Activated B cell treated with CpG ODN at 0.5 μM for 24 hours (primary cell): Measurements from ENCODE around the gene AHNAK2. TPM values are rescaled to one million over a fixed set of nuclear protein-coding genes. Genes with fewer than 3 reads are reported as not detected.
"Not testable (repeated sequence)": the region's sequence is repeated elsewhere in the genome, so short reads cannot be mapped to it uniquely, and the experiment has no call there.

Experiments used
- ATAC-seq: fragments of 200-7000 bp; cut with Tn5 transposase; one replicate; pipeline ENCODE4 v1.10.0; 2021; ENCODE audit warnings: low read depth, mild to moderate bottlenecking, moderate library complexity
- CTCF ChIA-PET: fragments of 350-600 bp; sonication (Branson Sonifier 250); formaldehyde crosslinking; loops from one replicate; lab custom pipeline; 2021; ENCODE audit warnings: antibody characterized with exemption; lab: Charles Lee
- POLR2A ChIA-PET: fragments of 350-600 bp; sonication (Branson Sonifier 250); formaldehyde crosslinking; loops from one replicate; lab custom pipeline; 2021; ENCODE audit warnings: antibody characterized with exemption; lab: Charles Lee
- DNase-seq: peaks from one replicate; pipeline ENCODE4 v3.0.0; 2022
- H3K27ac Mint-ChIP-seq: one replicate; pipeline ENCODE4 v1.8.0; 2020; ENCODE audit warnings: mixed read lengths
- H3K27me3 Mint-ChIP-seq: one replicate; pipeline ENCODE4 v1.8.0; 2021; ENCODE audit warnings: mixed read lengths
- H3K36me3 Mint-ChIP-seq: one replicate; pipeline ENCODE4 v1.8.0; 2021; ENCODE audit warnings: low read depth, mixed read lengths
- H3K4me1 Mint-ChIP-seq: one replicate; pipeline ENCODE4 v1.8.0; 2021; ENCODE audit warnings: mixed read lengths
- H3K4me3 Mint-ChIP-seq: one replicate; pipeline ENCODE4 v1.8.0; 2020; ENCODE audit warnings: mild to moderate bottlenecking, mixed read lengths
- H3K9me3 Mint-ChIP-seq: one replicate; pipeline ENCODE4 v1.8.0; 2020; ENCODE audit warnings: mixed read lengths
- CTCF ChIP-seq: fragments of 200-600 bp; IDR thresholded peaks from one replicate; pipeline ENCODE4 v1.8.0; 2022; ENCODE audit warnings: antibody characterized with exemption, mild to moderate bottlenecking
- intact Hi-C: fragments of 100-400 bp; cut with micrococcal nuclease; formaldehyde crosslinking; loops from one replicate; pipeline ENCODE4 v1.15.1; 2024
- total RNA-seq: library from RNA; stranded (reverse); gene quantifications from 2 replicates; pipeline ENCODE4 v1.2.3, GENCODE V29; 2022

AHNAK2 gene
- total RNA-seq, 1 donor from 2014 or later = not detected

DNA sequence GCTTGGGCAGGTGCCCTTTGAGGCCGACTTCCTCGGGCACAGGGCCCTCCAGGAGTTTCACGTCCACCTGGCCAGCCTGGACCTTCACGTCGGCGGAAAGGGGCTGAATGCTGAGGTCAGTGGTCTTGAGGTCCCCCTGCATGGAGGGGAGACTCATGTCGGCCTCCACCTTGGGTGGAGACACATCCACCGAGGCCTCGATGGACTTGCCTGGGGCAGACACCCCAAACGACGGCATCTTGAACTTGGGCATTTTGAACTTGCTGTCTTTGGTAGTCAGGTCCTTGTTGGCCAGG, 29.5 kb downstream of the AHNAK2 start:
- ATAC-seq (no peak), DNase-seq (no peak)
- CTCF ChIA-PET = no interaction called here
- Mint-ChIP-seq H3K36me3 (no peaks in the 10 kb centered on the region), H3K4me3 (no peak overlapping the region), H3K4me1 (no peaks in the 10 kb centered on the region), H3K27me3 (no peaks in the 10 kb centered on the region), H3K27ac (no peak overlapping the region), H3K9me3 (no peaks in the 10 kb centered on the region)
- no peak for TF ChIP-seq CTCF
- intact Hi-C loops = no loop called here
- POLR2A ChIA-PET = no interaction called here

GRCh38 chr14:104947881-104948735, 30.1 kb downstream of the AHNAK2 start:
- intact Hi-C loops, POLR2A ChIA-PET, DNase-seq, H3K4me1 Mint-ChIP-seq, ATAC-seq, CTCF ChIA-PET, H3K36me3 Mint-ChIP-seq, H3K27me3 Mint-ChIP-seq, H3K4me3 Mint-ChIP-seq, H3K9me3 Mint-ChIP-seq, H3K27ac Mint-ChIP-seq: not testable (repeated sequence)

GRCh38 chr14:104947201-104947600, 31.0 kb downstream of the AHNAK2 start:
- H3K27me3 Mint-ChIP-seq, POLR2A ChIA-PET, H3K9me3 Mint-ChIP-seq, ATAC-seq, H3K4me3 Mint-ChIP-seq, H3K36me3 Mint-ChIP-seq, intact Hi-C loops, DNase-seq, H3K4me1 Mint-ChIP-seq, CTCF ChIA-PET, H3K27ac Mint-ChIP-seq: not testable (repeated sequence)

DNA sequence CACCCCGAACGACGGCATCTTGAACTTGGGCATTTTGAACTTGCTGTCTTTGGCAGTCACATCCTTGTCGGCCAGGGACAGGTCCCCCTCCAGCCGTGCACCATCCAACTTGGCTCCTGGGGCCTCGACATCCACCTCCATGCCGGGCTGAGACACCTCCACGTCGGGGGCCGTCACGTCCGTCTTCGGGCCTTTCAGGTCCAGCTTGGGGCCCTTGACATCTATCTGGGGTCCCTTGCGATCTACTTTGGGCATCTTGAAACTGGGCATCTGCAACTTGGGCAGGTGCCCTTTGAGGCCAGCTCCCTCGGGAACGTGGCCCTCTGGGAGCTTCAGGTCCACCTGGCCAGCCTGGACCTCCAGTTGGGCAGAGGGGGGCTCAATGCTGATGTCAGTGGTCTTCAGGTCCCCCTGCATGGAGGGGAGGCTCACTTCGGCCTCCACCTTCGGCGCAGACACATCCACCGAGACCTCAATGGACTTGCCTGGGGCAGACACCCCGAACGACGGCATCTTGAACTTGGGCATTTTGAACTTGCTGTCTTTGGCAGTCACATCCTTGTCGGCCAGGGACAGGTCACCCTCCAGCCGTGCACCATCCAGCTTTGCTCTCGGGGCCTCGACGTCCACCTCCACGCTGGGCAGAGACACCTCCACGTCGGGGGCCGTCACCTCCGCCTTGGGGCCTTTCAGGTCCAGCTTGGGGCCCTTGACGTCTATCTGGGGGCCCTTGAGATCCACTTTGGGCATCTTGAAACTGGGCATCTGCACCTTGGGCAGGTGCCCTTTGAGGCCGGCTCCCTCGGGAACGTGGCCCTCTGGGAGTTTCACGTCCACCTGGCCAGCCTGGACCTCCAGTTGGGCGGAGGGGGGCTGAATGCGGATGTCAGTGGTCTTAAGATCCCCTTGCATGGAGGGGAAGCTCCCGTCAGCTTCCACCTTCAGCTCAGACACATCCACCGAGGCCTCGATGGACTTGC, 31.9 kb downstream of the AHNAK2 start:
- ATAC-seq, H3K4me3 Mint-ChIP-seq, CTCF ChIA-PET, H3K4me1 Mint-ChIP-seq, H3K27me3 Mint-ChIP-seq, DNase-seq, intact Hi-C loops, H3K36me3 Mint-ChIP-seq, H3K9me3 Mint-ChIP-seq, POLR2A ChIA-PET, H3K27ac Mint-ChIP-seq: not testable (repeated sequence)

- H3K27me3 Mint-ChIP-seq, H3K4me1 Mint-ChIP-seq, H3K27ac Mint-ChIP-seq, CTCF ChIA-PET, H3K4me3 Mint-ChIP-seq, ATAC-seq, H3K36me3 Mint-ChIP-seq, intact Hi-C loops, DNase-seq, POLR2A ChIA-PET, H3K9me3 Mint-ChIP-seq: not testable (repeated sequence)
Measured at GRCh38 chr14:104945266-104945665, 32.9 kb downstream of the AHNAK2 start.

DNA sequence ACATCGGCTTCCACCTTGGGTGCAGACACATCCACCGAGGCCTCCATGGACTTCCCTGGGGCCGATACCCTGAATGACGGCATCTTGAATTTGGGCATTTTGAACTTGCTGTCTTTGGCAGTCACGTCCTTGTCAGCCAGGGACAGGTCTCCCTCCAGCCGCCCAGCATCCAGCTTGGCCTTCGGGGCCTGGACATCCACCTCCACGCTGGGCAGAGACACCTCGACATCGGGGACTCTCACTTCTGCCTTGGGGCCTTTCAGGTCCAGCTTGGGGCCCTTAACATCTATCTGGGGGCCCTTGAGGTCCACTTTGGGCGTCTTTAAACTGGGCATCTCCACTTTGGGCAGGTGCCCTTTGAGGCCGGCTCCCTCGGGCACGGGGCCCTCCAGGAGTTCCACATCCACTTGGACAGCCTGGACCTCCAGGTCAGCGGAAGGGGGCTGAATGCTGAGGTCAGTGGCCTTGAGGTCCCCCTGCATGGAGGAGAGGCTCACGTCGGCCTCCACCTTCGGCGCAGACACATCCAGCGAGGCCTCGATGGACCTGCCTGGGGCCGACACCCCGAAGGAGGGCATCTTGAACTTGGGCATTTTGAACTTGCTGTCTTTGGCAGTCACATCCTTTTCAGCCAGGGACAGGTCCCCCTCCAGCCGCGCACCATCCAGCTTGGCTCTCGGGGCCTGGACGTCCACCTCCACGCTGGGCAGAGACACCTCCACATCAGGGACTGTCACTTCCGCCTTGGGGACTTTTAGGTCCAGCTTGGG, 33.6 kb downstream of the AHNAK2 start:
- POLR2A ChIA-PET, DNase-seq, H3K4me3 Mint-ChIP-seq, H3K27me3 Mint-ChIP-seq, ATAC-seq, H3K36me3 Mint-ChIP-seq, H3K9me3 Mint-ChIP-seq, CTCF ChIA-PET, intact Hi-C loops, H3K27ac Mint-ChIP-seq, H3K4me1 Mint-ChIP-seq: not testable (repeated sequence)

GRCh38 chr14:104944016-104944308, 34.2 kb downstream of the AHNAK2 start:
- POLR2A ChIA-PET, H3K27me3 Mint-ChIP-seq, ATAC-seq, H3K4me3 Mint-ChIP-seq, H3K27ac Mint-ChIP-seq, CTCF ChIA-PET, DNase-seq, intact Hi-C loops, H3K36me3 Mint-ChIP-seq, H3K9me3 Mint-ChIP-seq, H3K4me1 Mint-ChIP-seq: not testable (repeated sequence)

DNA sequence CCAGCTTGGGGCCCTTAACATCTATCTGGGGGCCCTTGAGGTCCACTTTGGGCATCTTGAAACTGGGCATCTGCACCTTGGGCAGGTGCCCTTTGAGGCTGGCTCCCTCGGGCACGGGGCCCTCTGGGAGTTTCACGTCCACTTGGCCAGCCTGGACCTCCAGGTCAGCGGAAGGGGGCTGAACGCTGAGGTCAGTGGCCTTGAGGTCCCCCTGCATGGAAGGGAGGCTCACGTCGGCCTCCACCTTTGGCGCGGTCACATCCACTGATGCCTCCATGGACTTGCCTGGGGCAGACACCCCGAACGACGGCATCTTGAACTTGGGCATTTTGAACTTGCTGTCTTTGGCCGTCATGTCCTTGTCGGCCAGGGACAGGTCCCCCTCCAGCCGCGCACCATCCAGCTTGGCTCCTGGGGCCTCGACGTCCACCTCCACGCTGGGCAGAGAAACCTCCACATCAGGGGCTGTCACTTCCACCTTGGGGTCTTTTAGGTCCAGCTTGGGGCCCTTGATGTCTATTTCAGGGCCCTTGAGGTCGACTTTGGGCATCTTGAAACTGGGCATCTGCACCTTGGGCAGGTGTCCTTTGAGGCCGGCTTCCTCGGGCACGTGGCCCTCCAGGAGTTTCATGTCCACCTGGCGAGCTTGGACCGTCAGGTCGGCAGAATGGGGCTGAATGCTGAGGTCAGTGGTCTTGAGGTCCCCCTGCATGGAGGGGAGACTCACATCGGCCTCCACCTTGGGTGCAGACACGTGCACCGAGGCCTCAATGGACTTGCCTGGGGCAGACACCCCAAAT, 34.8 kb downstream of the AHNAK2 start:
- ATAC-seq, H3K4me3 Mint-ChIP-seq, POLR2A ChIA-PET: not testable (repeated sequence)

More for the DNA sequence above, 34.8 kb downstream of the AHNAK2 start:
- H3K27ac Mint-ChIP-seq, H3K36me3 Mint-ChIP-seq, H3K27me3 Mint-ChIP-seq, H3K4me1 Mint-ChIP-seq, intact Hi-C loops, H3K9me3 Mint-ChIP-seq, DNase-seq, CTCF ChIA-PET: not testable (repeated sequence)
